Left ventricle myocardium inferior (tissue), 1 donor: ENCODE measurements around the gene ITPA. TPM values are rescaled to one million over a fixed set of nuclear protein-coding genes. Genes with fewer than 3 reads are reported as not detected.

Source experiments
- total RNA-seq: library from RNA; stranded (reverse); fragmentation: NEBNext Ultra II Directional; extraction: Animal tissue kit (Norgen Biotek cat#: 25700); gene quantifications from one replicate; pipeline ENCODE4 v1.2.1, GENCODE V29; 2021
- donor health status: DM: no; HTN: yes; CAD: no; lungs with severe emphysema.

ITPA gene
- total RNA-seq, 1 donor from 2014 or later, result 17.2 TPM

Other genes starting within 250 kb of the ITPA start
- not detected for gene GNRH2, start 165.9 kb upstream of the ITPA start, total RNA-seq
- gene MRPS26, start 163.4 kb upstream of the ITPA start, total RNA-seq, result 55.6 TPM
- gene OXT, start 137.9 kb upstream of the ITPA start, total RNA-seq, result not detected
- gene AVP, start 124.8 kb upstream of the ITPA start, total RNA-seq, result 0.38 TPM
- gene FASTKD5, start 49.6 kb upstream of the ITPA start, total RNA-seq, result 27.8 TPM
- gene UBOX5, start 49.6 kb upstream of the ITPA start, total RNA-seq, result 3.1 TPM
- gene LZTS3, start 35.9 kb upstream of the ITPA start, total RNA-seq, result 13.4 TPM
- 30.0 TPM for gene DDRGK1, start 4.8 kb upstream of the ITPA start, total RNA-seq
- 0.11 TPM for gene SLC4A11, start 29.7 kb downstream of the ITPA start, total RNA-seq
- gene DNAAF9, start 198.2 kb downstream of the ITPA start, total RNA-seq, result 26.2 TPM